ENCODE results near the gene KLHL17. TPM values are rescaled to one million over a fixed set of nuclear protein-coding genes. Genes with fewer than 3 reads are reported as not detected.

Gene KLHL17
- total RNA-seq, 2 donors from 2014 or later: 9.9 to 13.1 TPM

- intact Hi-C loops (cut with DNase I, micrococcal nuclease): no loop called here
- ATAC-seq: no peak
Observed at GRCh38 chr1:961132-961669, 817 bp downstream of the KLHL17 start.

GRCh38 chr1:962381-963300, 2.3 kb downstream of the KLHL17 start:
- ATAC-seq (no peak), DNase-seq (no peak)
- intact Hi-C loops (cut with DNase I, micrococcal nuclease): no loop called here

More at GRCh38 chr1:961132-961669, 817 bp downstream of the KLHL17 start:
- peak in 1 of 2 donors; percentile 25 for DNase-seq

GRCh38 chr1:963301-963651, 2.9 kb downstream of the KLHL17 start:
- ATAC-seq (no peak), DNase-seq (no peak)
- intact Hi-C loops (cut with DNase I, micrococcal nuclease): no loop called here

GRCh38 chr1:963746-964525, 3.6 kb downstream of the KLHL17 start:
- no peak for ATAC-seq
- intact Hi-C loops (cut with DNase I, micrococcal nuclease): no loop called here
- DNase-seq: no peak

GRCh38 chr1:964691-965525, 4.5 kb downstream of the KLHL17 start:
- intact Hi-C loops (cut with DNase I, micrococcal nuclease): no loop called here
- no peak for ATAC-seq

GRCh38 chr1:965526-966134, 5.2 kb downstream of the KLHL17 start:
- DNase-seq: no peak
- intact Hi-C loops (cut with DNase I, micrococcal nuclease): no loop called here
- no peak for ATAC-seq

More at GRCh38 chr1:964691-965525, 4.5 kb downstream of the KLHL17 start:
- DNase-seq: no peak

- DNase-seq: peak in 1 of 2 donors; percentile 46
- intact Hi-C loops (cut with DNase I, micrococcal nuclease): no loop called here
- ATAC-seq: peak; percentile 77
Observed at GRCh38 chr1:966135-966703, 5.8 kb downstream of the KLHL17 start, which contains the start of gene PLEKHN1. PLEKHN1 (plus strand) TSS chr1:966482; CDS start chr1:966532, 50 bp downstream.

- intact Hi-C loops (cut with DNase I, micrococcal nuclease): no loop called here
- ATAC-seq: peak; percentile 82
- DNase-seq: peak; percentile 74 to 85
Observed at GRCh38 chr1:966704-967300, 6.4 kb downstream of the KLHL17 start.

- no peak for ATAC-seq
- no peak for DNase-seq
- intact Hi-C loops (cut with DNase I, micrococcal nuclease): no loop called here
Observed at GRCh38 chr1:967466-968343, 7.3 kb downstream of the KLHL17 start.

- ATAC-seq: no peak
- no peak for DNase-seq
- intact Hi-C loops (cut with DNase I, micrococcal nuclease): no loop called here
Observed at GRCh38 chr1:969260-969855, 9.0 kb downstream of the KLHL17 start.

- intact Hi-C loops (cut with DNase I, micrococcal nuclease): loop anchor here in 1 of 2 donors (10.0 kb wide), 1 partner anchor 56 kb away; no protein-coding TSS in a partner anchor
- no peak for ATAC-seq
- DNase-seq: no peak
Observed at GRCh38 chr1:970242-970972, 10.0 kb downstream of the KLHL17 start.

GRCh38 chr1:970973-971730, 10.8 kb downstream of the KLHL17 start:
- DNase-seq (no peak), ATAC-seq (no peak)
- intact Hi-C loops (cut with DNase I, micrococcal nuclease): loop anchor here in 1 of 2 donors (10.0 kb wide), 1 partner anchor 56 kb away; no protein-coding TSS in a partner anchor

GRCh38 chr1:971751-972506, 11.5 kb downstream of the KLHL17 start:
- ATAC-seq (no peak), DNase-seq (no peak)
- intact Hi-C loops (cut with DNase I, micrococcal nuclease): loop anchor here in 1 of 2 donors (10.0 kb wide), 1 partner anchor 57 kb away; no protein-coding TSS in a partner anchor

Data from left colon (tissue), 2 donors.